Raji (cell line): Measurements from ENCODE around the gene SRXN1.
A peak's percentile ranks its signal among the peaks of the same experiment; 100 is the strongest.

Experiments used
- POLR2A ChIP-seq: IDR thresholded peaks from 2 replicates; pipeline ENCODE4 v1.6.1; 2011; ENCODE audit warnings: low read depth, low read length, control low read depth; ENCODE audit not compliant: insufficient read depth

SRXN1 gene

GRCh38 chr20:653110-653589 is at the start of gene SRXN1:
Gene SRXN1 (minus strand): TSS chr20:653200. CDS start chr20:653185, 15 bp downstream.
- TF ChIP-seq POLR2A, result peak; percentile 62

GRCh38 chr20:701401-702129 is 48.6 kb upstream of the SRXN1 start:
- TF ChIP-seq POLR2A, result no peak

GRCh38 chr20:699811-700338 is 46.9 kb upstream of the SRXN1 start:
- no peak for TF ChIP-seq POLR2A

- no peak for TF ChIP-seq POLR2A
Observed at GRCh38 chr20:699342-699741, 46.3 kb upstream of the SRXN1 start.

- no peak for TF ChIP-seq POLR2A
Observed at GRCh38 chr20:698276-698675, 45.3 kb upstream of the SRXN1 start.

GRCh38 chr20:697826-698225 is 44.8 kb upstream of the SRXN1 start:
- TF ChIP-seq POLR2A, result no peak

GRCh38 chr20:695165-695866 is 42.3 kb upstream of the SRXN1 start:
- no peak for TF ChIP-seq POLR2A

- no peak for TF ChIP-seq POLR2A
Observed at GRCh38 chr20:694496-694895, 41.5 kb upstream of the SRXN1 start.

GRCh38 chr20:692044-692443 is 39.0 kb upstream of the SRXN1 start:
- no peak for TF ChIP-seq POLR2A

GRCh38 chr20:689947-690346 is 36.9 kb upstream of the SRXN1 start:
- no peak for TF ChIP-seq POLR2A

- no peak for TF ChIP-seq POLR2A
Observed at GRCh38 chr20:689348-689747, 36.3 kb upstream of the SRXN1 start.

GRCh38 chr20:688809-689212 is 35.8 kb upstream of the SRXN1 start:
- no peak for TF ChIP-seq POLR2A

- TF ChIP-seq POLR2A, result no peak
Observed at GRCh38 chr20:687468-688203, 34.6 kb upstream of the SRXN1 start.

- TF ChIP-seq POLR2A, result no peak
Observed at GRCh38 chr20:684676-685319, 31.8 kb upstream of the SRXN1 start.

GRCh38 chr20:682123-682522 is 29.1 kb upstream of the SRXN1 start:
- TF ChIP-seq POLR2A, result no peak

- TF ChIP-seq POLR2A, result no peak
Observed at GRCh38 chr20:680638-681187, 27.7 kb upstream of the SRXN1 start.
